CD4-positive, alpha-beta T cell treated with Interleukin-4 for 4 hours (primary cell): ENCODE data around the gene MFGE8.

Experiments used
- DNase-seq: peaks from one replicate; pipeline ENCODE4 v3.0.0-alpha.2; 2020

Gene MFGE8

DNA sequence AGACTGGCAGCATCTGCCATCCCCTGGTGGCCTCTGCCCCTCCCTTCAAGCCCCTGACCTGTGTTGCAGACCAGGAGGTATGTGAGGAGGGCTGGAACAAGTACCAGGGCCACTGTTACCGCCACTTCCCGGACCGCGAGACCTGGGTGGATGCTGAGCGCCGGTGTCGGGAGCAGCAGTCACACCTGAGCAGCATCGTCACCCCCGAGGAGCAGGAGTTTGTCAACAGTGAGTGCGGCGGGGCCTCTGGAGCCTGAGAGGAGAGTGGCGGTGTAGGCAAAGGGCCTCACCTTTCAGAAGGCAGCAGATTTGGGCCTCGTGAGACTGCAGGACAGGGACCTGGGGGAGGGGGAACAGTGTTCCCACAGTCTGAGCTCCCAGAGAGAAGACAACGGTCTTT lies 41.9 kb downstream of the MFGE8 start:
- DNase-seq = no peak

GRCh38 chr15:88866295-88866881 lies 46.8 kb downstream of the MFGE8 start:
- DNase-seq = no peak

- DNase-seq = no peak
Observed at GRCh38 chr15:88865498-88866099, 47.6 kb downstream of the MFGE8 start.

DNA sequence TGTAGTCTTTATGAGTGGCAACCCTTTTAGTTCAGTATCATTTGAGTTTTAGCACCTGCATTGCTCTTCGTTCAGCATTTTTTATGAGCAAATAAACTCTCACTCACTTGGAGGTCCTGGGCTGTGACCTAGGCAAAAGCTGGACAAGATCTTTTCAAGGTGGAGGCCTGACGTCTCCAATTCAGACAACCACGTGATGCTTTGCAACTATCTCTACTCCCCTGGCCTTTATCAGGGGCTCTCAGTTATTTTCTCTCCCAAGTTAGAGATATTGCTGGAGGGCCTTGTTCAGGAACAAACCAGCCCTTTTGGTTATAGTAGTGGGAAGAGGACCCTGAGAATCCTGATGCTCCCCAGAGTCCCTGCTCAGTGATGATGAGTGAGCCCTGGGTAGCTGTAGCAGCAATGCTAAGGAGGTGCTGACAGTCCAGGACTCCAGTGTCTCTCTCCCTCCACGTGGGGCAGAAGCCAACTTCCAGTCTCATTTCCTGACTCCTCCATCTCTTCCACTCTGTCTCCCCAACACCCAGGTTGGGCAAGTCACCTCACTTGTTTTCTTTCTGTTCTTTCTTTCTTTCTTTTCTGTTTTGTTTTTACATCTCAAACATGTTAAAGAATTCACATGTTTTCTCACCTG lies 48.2 kb downstream of the MFGE8 start:
- no peak for DNase-seq

GRCh38 chr15:88863412-88863811 lies 49.8 kb downstream of the MFGE8 start:
- no peak for DNase-seq

DNA sequence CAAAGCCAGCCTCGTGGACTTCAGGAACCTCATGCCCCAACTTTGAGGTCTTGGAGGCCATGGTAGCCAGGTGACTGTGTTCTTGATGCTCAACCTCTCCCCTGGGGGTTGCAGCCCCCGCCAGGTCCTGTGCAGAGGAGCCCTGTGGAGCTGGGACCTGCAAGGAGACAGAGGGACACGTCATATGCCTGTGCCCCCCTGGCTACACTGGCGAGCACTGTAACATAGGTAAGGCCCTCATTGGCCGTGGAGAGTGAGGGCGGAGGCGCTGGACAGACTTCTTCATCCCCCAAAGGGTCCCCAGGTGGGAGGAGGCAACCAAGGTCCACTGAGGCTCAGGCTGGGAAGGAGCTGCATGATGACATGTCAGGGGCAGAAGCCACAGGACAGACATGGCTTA lies 53.0 kb downstream of the MFGE8 start:
- no peak for DNase-seq

- DNase-seq = no peak
Observed at GRCh38 chr15:88859550-88859949, 53.6 kb downstream of the MFGE8 start.

- DNase-seq = no peak
Observed at GRCh38 chr15:88858934-88859333, 54.2 kb downstream of the MFGE8 start.

DNA sequence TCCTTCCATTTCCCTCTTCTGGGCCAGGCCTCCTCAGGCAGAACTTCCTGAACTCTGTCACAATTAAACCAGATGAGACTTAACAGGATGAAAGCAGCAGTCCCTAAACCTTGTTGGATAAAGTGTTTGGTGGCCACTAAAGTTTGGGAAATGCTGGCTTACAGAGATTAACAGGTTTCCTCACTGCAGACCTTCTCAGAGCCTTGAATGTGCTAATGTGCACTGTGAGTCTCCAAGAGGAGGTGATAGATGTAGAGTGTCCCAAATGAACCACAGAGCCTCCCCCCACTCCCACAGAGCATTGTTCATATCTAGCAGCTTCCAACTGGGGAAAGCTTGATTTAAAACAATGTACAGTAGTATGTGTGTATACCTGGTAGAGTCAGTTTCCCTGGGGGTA lies 60.7 kb downstream of the MFGE8 start:
- DNase-seq = no peak

GRCh38 chr15:88849376-88850072 lies 63.7 kb downstream of the MFGE8 start:
- no peak for DNase-seq
